Measurements from ENCODE around the gene CLIC1.

- TF ChIP-seq CTCF (conservative IDR thresholded peaks at IDR 0.05; ENCODE audit: low read length): no peak
- TF ChIP-seq EZH2phosphoT487 (IDR thresholded peaks at IDR 0.05; ENCODE audit: borderline replicate concordance, low read depth, low read length): no peak
Observed at GRCh38 chr6:31723245-31723979, 12.9 kb downstream of the CLIC1 start, which contains the start of gene MPIG6B.

Measured in OCI-LY7 (cell line).